ENCODE measurements around the gene KBTBD3. TPM values are rescaled to one million over a fixed set of nuclear protein-coding genes. Genes with fewer than 3 reads are reported as not detected.

KBTBD3 gene
- total RNA-seq, 2 donors from 2014 or later = 4.5 to 12.4 TPM

DNA sequence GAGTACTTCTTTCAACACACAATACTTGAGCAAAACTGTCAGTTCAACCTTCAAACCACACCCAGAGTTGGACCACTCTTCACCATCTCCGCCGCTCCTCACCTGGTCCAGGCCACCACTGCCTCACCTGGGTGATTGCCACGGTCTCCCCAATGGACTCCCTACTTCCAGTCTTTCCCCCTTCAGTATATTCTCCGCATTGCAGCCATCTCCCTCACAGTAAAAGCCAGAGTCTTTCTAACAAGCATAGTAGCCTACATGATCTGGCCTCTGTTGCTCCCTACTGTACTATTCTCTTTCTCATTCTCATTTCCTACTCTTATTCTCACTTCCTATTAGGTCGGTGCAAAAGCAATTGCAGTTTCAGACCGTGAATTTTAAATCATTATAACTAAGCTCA lies 28.8 kb upstream of the KBTBD3 start:
- Mint-ChIP-seq H3K27me3 (ENCODE audit: insufficient read depth) (no peaks in the 10 kb centered on the region), H3K4me1 (peaks cover 7% of the 10 kb centered on the region), H3K27ac (no peak overlapping the region), H3K4me3 (no peak overlapping the region), H3K36me3 (ENCODE audit: low read depth) (no peaks in the 10 kb centered on the region), H3K9me3 (no peaks in the 10 kb centered on the region)
- 95 to 98% methylated on average over 6 of the region's 6 CpGs for WGBS, 2 experiments (ENCODE audit: insufficient coverage in 1 of 2, insufficient read length in 1 of 2)
- TF ChIP-seq, protein P1, sequence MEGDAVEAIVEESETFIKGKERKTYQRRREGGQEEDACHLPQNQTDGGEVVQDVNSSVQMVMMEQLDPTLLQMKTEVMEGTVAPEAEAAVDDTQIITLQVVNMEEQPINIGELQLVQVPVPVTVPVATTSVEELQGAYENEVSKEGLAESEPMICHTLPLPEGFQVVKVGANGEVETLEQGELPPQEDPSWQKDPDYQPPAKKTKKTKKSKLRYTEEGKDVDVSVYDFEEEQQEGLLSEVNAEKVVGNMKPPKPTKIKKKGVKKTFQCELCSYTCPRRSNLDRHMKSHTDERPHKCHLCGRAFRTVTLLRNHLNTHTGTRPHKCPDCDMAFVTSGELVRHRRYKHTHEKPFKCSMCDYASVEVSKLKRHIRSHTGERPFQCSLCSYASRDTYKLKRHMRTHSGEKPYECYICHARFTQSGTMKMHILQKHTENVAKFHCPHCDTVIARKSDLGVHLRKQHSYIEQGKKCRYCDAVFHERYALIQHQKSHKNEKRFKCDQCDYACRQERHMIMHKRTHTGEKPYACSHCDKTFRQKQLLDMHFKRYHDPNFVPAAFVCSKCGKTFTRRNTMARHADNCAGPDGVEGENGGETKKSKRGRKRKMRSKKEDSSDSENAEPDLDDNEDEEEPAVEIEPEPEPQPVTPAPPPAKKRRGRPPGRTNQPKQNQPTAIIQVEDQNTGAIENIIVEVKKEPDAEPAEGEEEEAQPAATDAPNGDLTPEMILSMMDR (conservative IDR thresholded peaks at IDR 0.05) = no peak
- Histone ChIP-seq H3K27me3 (ENCODE audit: control insufficient read depth, insufficient read depth, low read length, poor library complexity, severe bottlenecking) (no peaks in the 10 kb centered on the region), H3K4me1 (ENCODE audit: control insufficient read depth, insufficient read depth, low read length) (no peaks in the 10 kb centered on the region), H3K27ac (ENCODE audit: low read depth, low read length) (no peak overlapping the region), H3K9me3 (ENCODE audit: control insufficient read depth, low read length) (peaks cover 3% of the 10 kb centered on the region), H3K4me3 (ENCODE audit: low read length) (no peak overlapping the region), H3K9ac (ENCODE audit: extremely low read depth, low read length, poor library complexity, severe bottlenecking) (no peak overlapping the region), H3K36me3 (ENCODE audit: control insufficient read depth, insufficient read depth, low read length) (no peaks in the 10 kb centered on the region)
- no peak for DNase-seq

DNA sequence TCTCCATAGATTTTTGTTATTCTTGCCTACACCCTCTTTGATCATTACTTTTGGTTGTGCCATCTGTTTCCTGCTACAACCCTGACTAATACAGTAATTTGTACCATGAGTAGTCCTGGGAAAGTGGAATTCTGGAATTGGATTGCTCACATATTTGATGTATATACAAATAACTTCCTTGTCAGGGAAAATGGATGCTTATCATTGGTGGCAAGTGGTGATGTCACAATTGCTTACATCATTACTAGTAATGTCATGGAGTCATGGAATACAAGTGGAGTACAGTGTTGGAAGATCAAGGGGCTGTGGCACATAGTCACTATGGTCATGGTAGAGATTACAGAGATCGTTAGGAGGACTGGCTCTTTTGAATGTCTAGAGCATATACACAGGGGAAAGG lies 24.7 kb upstream of the KBTBD3 start:
- peaks cover 3% of the 10 kb centered on the region for H3K9me3 ChIP-seq (ENCODE audit: control insufficient read depth, low read length)
- Mint-ChIP-seq H3K4me1 (peaks cover 19% of the 10 kb centered on the region), H3K27me3 (ENCODE audit: insufficient read depth) (no peaks in the 10 kb centered on the region), H3K27ac (no peak overlapping the region), H3K9me3 (no peaks in the 10 kb centered on the region), H3K4me3 (no peak overlapping the region), H3K36me3 (ENCODE audit: low read depth) (peaks cover 18% of the 10 kb centered on the region)
- H3K36me3 ChIP-seq (ENCODE audit: control insufficient read depth, insufficient read depth, low read length) = peaks cover 15% of the 10 kb centered on the region
- no peaks in the 10 kb centered on the region for H3K4me1 ChIP-seq (ENCODE audit: control insufficient read depth, insufficient read depth, low read length)
- no peak overlapping the region for H3K4me3 ChIP-seq (ENCODE audit: low read length)
- WGBS, 2 experiments (ENCODE audit: insufficient coverage in 1 of 2, insufficient read length in 1 of 2) = 88 to 89% methylated on average over 1 of the region's 1 CpG
- no peak overlapping the region for H3K27ac ChIP-seq (ENCODE audit: low read depth, low read length)
- H3K9ac ChIP-seq (ENCODE audit: extremely low read depth, low read length, poor library complexity, severe bottlenecking) = no peak overlapping the region
- H3K27me3 ChIP-seq (ENCODE audit: control insufficient read depth, insufficient read depth, low read length, poor library complexity, severe bottlenecking) = no peaks in the 10 kb centered on the region
- DNase-seq = no peak
- TF ChIP-seq, protein P1 (conservative IDR thresholded peaks at IDR 0.05) = no peak

DNA sequence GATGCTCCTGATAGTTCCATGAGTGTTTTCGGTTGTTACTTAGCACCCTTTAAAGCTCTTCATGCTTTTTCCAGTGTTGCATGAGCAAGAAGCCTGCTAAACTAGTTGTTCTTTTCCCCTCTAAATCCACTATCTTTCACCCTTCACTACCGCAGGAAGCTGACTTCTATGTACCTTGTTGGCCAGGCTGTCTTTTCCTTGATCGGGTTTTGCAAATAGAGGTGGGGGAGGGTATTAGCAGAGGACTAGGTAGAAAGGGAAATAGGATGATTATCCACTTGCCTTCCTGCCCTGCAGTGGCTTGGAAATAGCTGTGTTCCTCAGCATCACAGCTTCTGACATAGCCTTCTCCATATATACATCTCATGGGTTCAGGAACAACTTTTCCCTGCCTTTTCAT lies 24.2 kb upstream of the KBTBD3 start:
- TF ChIP-seq, protein P1 (conservative IDR thresholded peaks at IDR 0.05) = no peak
- Histone ChIP-seq H3K9me3 (ENCODE audit: control insufficient read depth, low read length) (peaks cover 3% of the 10 kb centered on the region), H3K36me3 (ENCODE audit: control insufficient read depth, insufficient read depth, low read length) (peaks cover 19% of the 10 kb centered on the region), H3K27me3 (ENCODE audit: control insufficient read depth, insufficient read depth, low read length, poor library complexity, severe bottlenecking) (no peaks in the 10 kb centered on the region), H3K9ac (ENCODE audit: extremely low read depth, low read length, poor library complexity, severe bottlenecking) (no peak overlapping the region), H3K4me3 (ENCODE audit: low read length) (no peak overlapping the region), H3K4me1 (ENCODE audit: control insufficient read depth, insufficient read depth, low read length) (no peaks in the 10 kb centered on the region), H3K27ac (ENCODE audit: low read depth, low read length) (no peak overlapping the region)
- H3K4me3 Mint-ChIP-seq = no peak overlapping the region
- H3K9me3 Mint-ChIP-seq = no peaks in the 10 kb centered on the region
- H3K27ac Mint-ChIP-seq = peak overlapping the region; percentile 27
- H3K36me3 Mint-ChIP-seq (ENCODE audit: low read depth) = peaks cover 23% of the 10 kb centered on the region
- DNase-seq = no peak
- H3K4me1 Mint-ChIP-seq = peaks cover 19% of the 10 kb centered on the region
- H3K27me3 Mint-ChIP-seq (ENCODE audit: insufficient read depth) = no peaks in the 10 kb centered on the region
- 94 to 100% methylated on average over 1 to 3 of the region's 3 CpGs for WGBS, 2 experiments (ENCODE audit: insufficient coverage in 1 of 2, insufficient read length in 1 of 2)
